HL-60 (cell line): ENCODE measurements around the gene PPP1CC.
"Not testable (repeated sequence)": the region's sequence is repeated elsewhere in the genome, so short reads cannot be mapped to it uniquely, and the experiment has no call there.

ENCODE experiments used
- DNase-seq, 2 experiments: peaks; one replicate each; pipeline ENCODE4 v3.0.0-alpha.2; 2010 to 2020; ENCODE audit warnings: low read depth in 1 of 2, low spot score in 1 of 2
- H3K27ac ChIP-seq: fragments of 250-450 bp; sonication (Bioruptor Pico); replicated peaks from 2 replicates; pipeline ENCODE4 v1.5.1; 2020; ENCODE audit warnings: mild to moderate bottlenecking, moderate library complexity
- H3K27me3 ChIP-seq: fragments of 250-450 bp; sonication (Bioruptor Pico); 2 replicates; pipeline ENCODE4 v1.5.1; 2021; ENCODE audit warnings: mild to moderate bottlenecking, moderate library complexity; ENCODE audit not compliant: insufficient read depth, poor library complexity, severe bottlenecking
- H3K4me3 ChIP-seq: replicated peaks from 2 replicates; pipeline ENCODE4 v1.5.1; 2011; ENCODE audit warnings: mild to moderate bottlenecking, control low read depth, low read length; ENCODE audit not compliant: insufficient read depth
- CTCF ChIP-seq: IDR thresholded peaks from one replicate; pipeline ENCODE4 v1.5.1; 2011; ENCODE audit warnings: low read length, control low read depth, inconsistent platforms; ENCODE audit not compliant: insufficient read depth
- GABPA ChIP-seq: IDR thresholded peaks from 2 replicates; pipeline ENCODE4 v1.6.1; 2012; ENCODE audit warnings: low read depth
- POLR2AphosphoS5 ChIP-seq: IDR thresholded peaks from 2 replicates; pipeline ENCODE4 v1.6.1; 2012; ENCODE audit warnings: low read depth
- REST ChIP-seq: IDR thresholded peaks from 2 replicates; pipeline ENCODE4 v1.6.1; 2012; ENCODE audit warnings: low read depth; ENCODE audit not compliant: insufficient replicate concordance
- SPI1 ChIP-seq: IDR thresholded peaks from 2 replicates; pipeline ENCODE4 v1.6.1; 2012; ENCODE audit warnings: low read depth, mild to moderate bottlenecking, borderline replicate concordance

PPP1CC gene

GRCh38 chr12:110739488-110739887 lies 3.2 kb downstream of the PPP1CC start:
- TF ChIP-seq GABPA (no peak), SPI1 (no peak), POLR2AphosphoS5 (no peak), REST (no peak), CTCF (no peak)
- no peak overlapping the region for H3K4me3 ChIP-seq
- no peak overlapping the region for H3K27ac ChIP-seq

GRCh38 chr12:110737532-110737931 lies 5.2 kb downstream of the PPP1CC start:
- Histone ChIP-seq H3K27ac (no peak overlapping the region), H3K27me3 (no peaks in the 10 kb centered on the region), H3K4me3 (no peak overlapping the region)
- DNase-seq = no peak
- TF ChIP-seq SPI1 = no peak

More at GRCh38 chr12:110739488-110739887, 3.2 kb downstream of the PPP1CC start:
- H3K27me3 ChIP-seq = no peaks in the 10 kb centered on the region
- DNase-seq = no peak

- not testable (repeated sequence) for H3K27ac ChIP-seq, H3K27me3 ChIP-seq, DNase-seq, H3K4me3 ChIP-seq
Observed at GRCh38 chr12:110737016-110737415, 5.7 kb downstream of the PPP1CC start.

GRCh38 chr12:110733900-110734299 lies 8.8 kb downstream of the PPP1CC start:
- no peaks in the 10 kb centered on the region for H3K27me3 ChIP-seq
- DNase-seq = no peak
- no peak overlapping the region for H3K27ac ChIP-seq
- TF ChIP-seq REST (no peak), CTCF (no peak), POLR2AphosphoS5 (no peak), GABPA (no peak), SPI1 (no peak)
- H3K4me3 ChIP-seq = no peak overlapping the region

GRCh38 chr12:110733089-110733715 lies 9.5 kb downstream of the PPP1CC start:
- H3K27me3 ChIP-seq = no peaks in the 10 kb centered on the region
- DNase-seq = no peak
- H3K27ac ChIP-seq = no peak overlapping the region
- no peak overlapping the region for H3K4me3 ChIP-seq
- TF ChIP-seq CTCF (no peak), REST (no peak), SPI1 (no peak), GABPA (no peak), POLR2AphosphoS5 (no peak)
